Measurements from ENCODE around the gene TBC1D16. TPM values are rescaled to one million over a fixed set of nuclear protein-coding genes. Genes with fewer than 3 reads are reported as not detected.

The TBC1D16 gene
- total and polyA plus RNA-seq, 4 donors = 7.3 to 48.5 (median 16.5) TPM

GRCh38 chr17:79883202-79883601, 152.5 kb downstream of the TBC1D16 start:
- no peaks in the 10 kb centered on the region for H3K4me1 ChIP-seq (ENCODE audit: control insufficient read depth in 5 of 5, insufficient read depth in 5 of 5, low read length in 5 of 5)

More at GRCh38 chr17:79883202-79883601, 152.5 kb downstream of the TBC1D16 start:
- Histone ChIP-seq H3K27me3 (ENCODE audit: control insufficient read depth in 3 of 3, insufficient read depth in 3 of 3, low read length in 2 of 3) (peaks cover 0 to 4% (median 2%) of the 10 kb centered on the region in 3 donors), H3K27ac (ENCODE audit: low read depth in 1 of 2, low read length in 1 of 2) (no peak overlapping the region), H3K9ac (ENCODE audit: insufficient read depth in 1 of 2, low read length in 2 of 2) (no peak overlapping the region), H3K9me3 (ENCODE audit: control insufficient read depth in 4 of 4, insufficient read depth in 3 of 4, low read length in 3 of 4) (no peaks in the 10 kb centered on the region), H3K4me3 (no peak overlapping the region), H3K36me3 (ENCODE audit: control insufficient read depth in 4 of 4, insufficient read depth in 4 of 4, low read length in 4 of 4) (no peaks in the 10 kb centered on the region)
- no peak for ATAC-seq (ENCODE audit: insufficient read depth, low FRiP score)
- no peak for TF ChIP-seq CTCF (IDR thresholded peaks at IDR 0.05; ENCODE audit: control extremely low read depth, extremely low read depth)
- no peak for DNase-seq
- WGBS, 2 donors = 80 to 87% methylated on average over 7 of the region's 7 CpGs

Other genes with a start within 250 kb of the TBC1D16 start
- gene CBX8, start 238.8 kb downstream of the TBC1D16 start, total RNA-seq = 1 to 10 TPM; 4.8 to 9.3 TPM
- gene CBX8, start 238.8 kb downstream of the TBC1D16 start, polyA plus RNA-seq = 1 to 10 TPM; 5.5 TPM
- 10 to 100 TPM; 18.2 to 32.0 TPM for gene CBX4, start 196.4 kb downstream of the TBC1D16 start, total RNA-seq
- 10 to 100 TPM; 12.8 to 16.7 TPM for gene CBX4, start 196.4 kb downstream of the TBC1D16 start, polyA plus RNA-seq
- gene CCDC40, start 770 bp upstream of the TBC1D16 start, total RNA-seq = 10 to 100 TPM in 1 of 2 donors, 1 to 10 TPM in 1; 8.0 to 34.5 TPM
- 1 to 10 TPM; 6.0 to 6.5 TPM for gene CCDC40, start 770 bp upstream of the TBC1D16 start, polyA plus RNA-seq
- 10 to 100 TPM; 30.5 to 83.6 TPM for gene GAA, start 65.7 kb upstream of the TBC1D16 start, total RNA-seq
- 10 to 100 TPM; 52.5 to 88.6 TPM for gene GAA, start 65.7 kb upstream of the TBC1D16 start, polyA plus RNA-seq
- gene EIF4A3, start 111.3 kb upstream of the TBC1D16 start, total RNA-seq = 10 to 100 TPM; 57.7 to 67.1 TPM
- gene EIF4A3, start 111.3 kb upstream of the TBC1D16 start, polyA plus RNA-seq = 100 to 1,000 TPM in 1 of 2 donors, 10 to 100 TPM in 1; 37.4 to 112 TPM
- 1 to 10 TPM; 1.5 to 1.8 TPM for gene CARD14, start 134.2 kb upstream of the TBC1D16 start, total RNA-seq
- under 1 TPM; 0.50 to 0.93 TPM for gene CARD14, start 134.2 kb upstream of the TBC1D16 start, polyA plus RNA-seq
- gene SGSH, start 184.5 kb upstream of the TBC1D16 start, total RNA-seq = 10 to 100 TPM; 27.5 to 75.1 TPM
- gene SGSH, start 184.5 kb upstream of the TBC1D16 start, polyA plus RNA-seq = 10 to 100 TPM; 42.5 to 65.7 TPM
- gene SLC26A11, start 184.6 kb upstream of the TBC1D16 start, total RNA-seq = 10 to 100 TPM; 27.8 to 34.2 TPM
- gene SLC26A11, start 184.6 kb upstream of the TBC1D16 start, polyA plus RNA-seq = 10 to 100 TPM; 25.0 to 37.0 TPM
- 100 to 1,000 TPM; 135 to 198 TPM for gene RNF213, start 225.0 kb upstream of the TBC1D16 start, total RNA-seq
- 10 to 100 TPM; 67.0 to 76.7 TPM for gene RNF213, start 225.0 kb upstream of the TBC1D16 start, polyA plus RNA-seq

All from lung (tissue), 12 donors.